ENCODE data around the gene KCNN1.
"Not testable (repeated sequence)": the region's sequence is repeated elsewhere in the genome, so short reads cannot be mapped to it uniquely, and the experiment has no call there.

KCNN1 gene

GRCh38 chr19:18032102-18032501 is 65.2 kb downstream of the KCNN1 start:
- not testable (repeated sequence) for DNase-seq

- no peak for DNase-seq
Measured at GRCh38 chr19:18041054-18041453, 74.1 kb downstream of the KCNN1 start.

- DNase-seq, result no peak
Measured at GRCh38 chr19:18043676-18044075, 76.8 kb downstream of the KCNN1 start.

DNA sequence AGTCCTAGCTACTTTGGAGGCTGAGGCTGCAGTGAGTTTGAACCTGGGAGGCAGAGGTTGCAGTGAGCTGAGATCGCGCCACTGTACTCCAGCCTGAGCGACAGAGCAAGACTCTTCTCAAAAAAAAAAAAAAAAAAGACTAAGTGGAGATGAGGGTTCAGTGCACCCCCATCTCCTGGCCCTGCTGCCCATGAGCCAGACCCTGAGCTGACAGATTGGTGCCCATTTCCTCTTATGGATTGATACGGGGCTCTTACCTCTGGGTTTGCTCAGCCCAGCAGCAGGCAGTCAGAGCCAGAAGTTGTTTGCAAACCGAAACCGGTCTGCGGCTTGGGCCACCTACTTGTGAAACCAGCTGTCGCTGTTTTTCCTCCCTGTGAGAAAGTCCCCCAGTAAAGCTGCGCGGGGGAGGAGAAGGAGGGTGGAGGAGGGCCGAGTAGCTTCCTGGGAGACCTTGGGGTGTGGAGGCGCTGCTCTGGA is 78.0 kb downstream of the KCNN1 start:
- peak; percentile 37 for DNase-seq

DNA sequence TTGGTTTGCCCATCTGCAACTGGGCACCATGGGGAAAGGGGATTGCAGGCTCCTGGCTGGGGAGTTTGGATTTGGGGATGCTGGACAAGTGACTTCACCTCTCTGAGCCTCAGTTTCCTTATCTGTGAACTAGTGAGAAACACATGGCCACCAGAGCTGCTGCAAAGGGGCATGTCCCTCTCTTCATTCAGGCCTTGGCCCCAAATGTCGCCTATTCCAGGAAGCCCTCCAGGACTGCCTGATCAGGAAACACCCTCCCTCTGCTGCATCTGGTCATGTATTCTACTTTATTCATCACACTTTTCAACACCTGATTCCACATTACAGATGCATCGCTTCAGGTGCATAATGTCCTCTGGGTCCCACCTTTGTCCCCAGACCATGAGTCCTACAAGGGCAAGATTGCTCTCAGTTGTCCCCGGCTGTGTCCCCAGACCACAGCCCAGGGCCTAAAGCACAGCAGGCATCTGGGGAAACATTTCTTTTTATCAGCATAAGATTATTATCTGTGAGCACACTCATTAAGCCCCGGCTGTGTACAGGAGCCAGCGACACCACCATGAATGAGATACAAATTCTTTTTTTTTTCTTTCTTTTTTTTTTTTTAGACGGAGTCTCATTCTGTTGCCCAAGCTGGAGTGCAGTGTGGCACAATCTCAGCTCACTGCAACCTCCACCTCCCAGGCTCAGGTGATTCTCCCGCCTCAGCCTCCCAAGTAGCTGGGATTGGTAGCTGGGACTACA is 78.6 kb downstream of the KCNN1 start:
- no peak for DNase-seq

DNA sequence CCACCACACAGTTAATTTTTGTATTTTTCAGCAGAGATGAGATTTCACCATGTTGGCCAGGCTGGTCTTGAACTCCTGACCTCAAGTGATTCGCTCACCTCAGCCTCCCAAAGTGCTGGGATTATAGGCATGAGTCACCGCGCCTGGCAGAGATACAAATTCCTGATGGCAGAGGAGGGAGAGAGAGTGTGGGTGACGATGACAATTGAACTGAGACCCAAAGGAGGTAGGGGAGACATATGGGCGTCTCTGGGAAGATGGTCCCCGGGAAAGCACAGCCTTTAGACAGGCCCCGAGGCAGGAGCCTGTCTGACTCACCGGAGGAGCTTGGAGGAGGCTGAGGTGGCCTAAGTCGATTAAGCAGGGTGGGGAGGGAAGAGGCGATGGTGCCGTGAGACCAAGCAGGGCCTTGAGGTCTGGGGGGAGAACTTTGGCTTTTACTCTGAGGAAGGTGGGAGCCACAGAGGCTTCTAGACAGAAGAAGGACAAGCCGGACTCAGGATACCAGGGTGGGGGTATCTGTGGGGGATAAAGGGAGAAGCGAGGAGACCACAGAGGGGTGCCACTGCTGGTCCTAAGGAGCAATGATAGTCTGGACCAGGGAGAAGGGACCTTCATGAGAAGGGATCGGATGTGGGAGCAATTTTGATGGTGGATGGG is 79.3 kb downstream of the KCNN1 start:
- DNase-seq, result no peak

DNA sequence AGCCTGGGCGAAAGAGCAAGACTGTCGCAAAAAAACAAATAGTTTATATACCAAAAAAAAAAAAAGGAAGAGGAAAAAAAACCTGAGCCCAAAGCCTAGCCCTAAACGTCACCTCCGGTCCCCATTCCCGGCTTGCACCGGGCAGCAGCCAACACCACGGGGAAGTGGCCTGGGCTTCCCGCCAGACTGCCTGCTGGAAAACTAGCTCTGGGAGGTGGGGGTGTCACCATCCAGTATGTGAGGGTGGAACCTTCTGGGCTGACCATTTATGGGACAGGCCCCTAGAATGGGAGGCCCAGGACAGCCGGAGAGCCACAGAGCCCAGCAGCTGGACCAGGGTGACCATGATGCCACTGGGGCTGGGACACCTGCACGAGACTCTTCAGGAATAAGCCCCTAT is 82.5 kb downstream of the KCNN1 start:
- peak; percentile 80 for DNase-seq
